NCI-H1105 (cell line): ENCODE results near the gene GEMIN8.

ENCODE experiments used
- DNase-seq: peaks from one replicate; lab custom pipeline; 2025; lab: John Stamatoyannopoulos, UW

The GEMIN8 gene

GRCh38 chrX:14015941-14016340 lies 13.8 kb downstream of the GEMIN8 start:
- no peak for DNase-seq

GRCh38 chrX:14015294-14015693 lies 14.4 kb downstream of the GEMIN8 start:
- no peak for DNase-seq

- DNase-seq = no peak
Observed at GRCh38 chrX:14014526-14014925, 15.2 kb downstream of the GEMIN8 start.

- no peak for DNase-seq
Observed at GRCh38 chrX:14013054-14013453, 16.6 kb downstream of the GEMIN8 start.

GRCh38 chrX:14010566-14010965 lies 19.1 kb downstream of the GEMIN8 start:
- DNase-seq = no peak

- no peak for DNase-seq
Observed at GRCh38 chrX:14006540-14006939, 23.2 kb downstream of the GEMIN8 start.

GRCh38 chrX:14003876-14004425 lies 25.7 kb downstream of the GEMIN8 start:
- no peak for DNase-seq

GRCh38 chrX:14003028-14003427 lies 26.7 kb downstream of the GEMIN8 start:
- no peak for DNase-seq

- DNase-seq = no peak
Observed at GRCh38 chrX:13996650-13997049, 33.0 kb downstream of the GEMIN8 start.

- DNase-seq = no peak
Observed at GRCh38 chrX:13994536-13995080, 35.1 kb downstream of the GEMIN8 start.

GRCh38 chrX:13994104-13994503 lies 35.6 kb downstream of the GEMIN8 start:
- no peak for DNase-seq

- no peak for DNase-seq
Observed at GRCh38 chrX:13990126-13990800, 39.4 kb downstream of the GEMIN8 start.

GRCh38 chrX:13985697-13986435 lies 43.8 kb downstream of the GEMIN8 start:
- no peak for DNase-seq

- DNase-seq = no peak
Observed at GRCh38 chrX:13983734-13984133, 46.0 kb downstream of the GEMIN8 start.

GRCh38 chrX:13968198-13968597 lies 61.5 kb downstream of the GEMIN8 start:
- DNase-seq = no peak

- DNase-seq = no peak
Observed at GRCh38 chrX:13967636-13968035, 62.1 kb downstream of the GEMIN8 start.

GRCh38 chrX:13966793-13967125 lies 62.9 kb downstream of the GEMIN8 start:
- DNase-seq = no peak

GRCh38 chrX:13966071-13966792 lies 63.5 kb downstream of the GEMIN8 start:
- DNase-seq = no peak

- no peak for DNase-seq
Observed at GRCh38 chrX:13965531-13965930, 64.2 kb downstream of the GEMIN8 start.

- DNase-seq = no peak
Observed at GRCh38 chrX:13956998-13957397, 72.7 kb downstream of the GEMIN8 start.
